NCI-H510A treated with DMSO at 0.1 percent for 48 hours (cell line): Measurements from ENCODE around the gene BAIAP2.
A peak's percentile ranks its signal among the peaks of the same experiment; 100 is the strongest.

Source experiments
- DNase-seq: peaks from one replicate; lab custom pipeline; 2025; lab: John Stamatoyannopoulos, UW

Gene BAIAP2, protein sequence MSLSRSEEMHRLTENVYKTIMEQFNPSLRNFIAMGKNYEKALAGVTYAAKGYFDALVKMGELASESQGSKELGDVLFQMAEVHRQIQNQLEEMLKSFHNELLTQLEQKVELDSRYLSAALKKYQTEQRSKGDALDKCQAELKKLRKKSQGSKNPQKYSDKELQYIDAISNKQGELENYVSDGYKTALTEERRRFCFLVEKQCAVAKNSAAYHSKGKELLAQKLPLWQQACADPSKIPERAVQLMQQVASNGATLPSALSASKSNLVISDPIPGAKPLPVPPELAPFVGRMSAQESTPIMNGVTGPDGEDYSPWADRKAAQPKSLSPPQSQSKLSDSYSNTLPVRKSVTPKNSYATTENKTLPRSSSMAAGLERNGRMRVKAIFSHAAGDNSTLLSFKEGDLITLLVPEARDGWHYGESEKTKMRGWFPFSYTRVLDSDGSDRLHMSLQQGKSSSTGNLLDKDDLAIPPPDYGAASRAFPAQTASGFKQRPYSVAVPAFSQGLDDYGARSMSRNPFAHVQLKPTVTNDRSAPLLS

DNA sequence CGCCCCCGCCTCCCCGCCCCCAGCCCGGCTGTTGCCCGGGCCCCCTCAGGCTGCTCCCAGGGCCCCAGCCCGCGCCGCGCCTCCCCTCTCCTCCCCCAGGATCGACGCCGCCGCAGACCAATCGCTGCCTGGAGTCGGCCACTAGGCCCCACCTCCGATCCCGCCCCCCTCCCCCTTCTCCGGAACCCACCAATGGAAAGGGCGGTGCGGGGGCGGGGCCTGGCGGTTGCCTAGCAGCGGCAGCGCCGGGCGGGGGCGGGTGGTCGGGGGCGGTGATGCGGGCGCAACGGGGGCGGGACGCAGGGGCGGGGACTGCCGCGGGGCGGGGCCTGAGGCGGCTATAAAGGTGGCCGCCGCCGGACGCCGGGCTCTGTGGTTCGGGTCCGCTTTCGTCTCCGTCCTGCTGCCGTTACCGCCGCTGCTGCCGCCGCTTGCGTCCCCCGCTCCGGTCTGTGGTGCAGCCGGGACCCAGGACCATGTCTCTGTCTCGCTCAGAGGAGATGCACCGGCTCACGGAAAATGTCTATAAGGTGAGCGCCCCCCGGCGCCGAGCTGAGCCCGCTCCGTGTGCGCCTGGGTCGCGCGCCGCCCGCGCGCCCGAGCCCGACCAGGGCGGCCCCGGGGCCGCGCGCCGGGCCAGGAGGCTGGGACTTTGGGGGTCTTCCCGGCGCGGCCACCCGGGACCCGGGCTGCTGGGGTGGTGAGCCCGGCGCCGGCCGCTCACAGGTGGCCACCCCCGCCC is at the start of gene BAIAP2:
Gene BAIAP2 (plus strand): TSS at position 373 of the 742 bp plus-strand sequence. CDS start 104 bp downstream, at position 477.
- DNase-seq = peak; percentile 90

DNA sequence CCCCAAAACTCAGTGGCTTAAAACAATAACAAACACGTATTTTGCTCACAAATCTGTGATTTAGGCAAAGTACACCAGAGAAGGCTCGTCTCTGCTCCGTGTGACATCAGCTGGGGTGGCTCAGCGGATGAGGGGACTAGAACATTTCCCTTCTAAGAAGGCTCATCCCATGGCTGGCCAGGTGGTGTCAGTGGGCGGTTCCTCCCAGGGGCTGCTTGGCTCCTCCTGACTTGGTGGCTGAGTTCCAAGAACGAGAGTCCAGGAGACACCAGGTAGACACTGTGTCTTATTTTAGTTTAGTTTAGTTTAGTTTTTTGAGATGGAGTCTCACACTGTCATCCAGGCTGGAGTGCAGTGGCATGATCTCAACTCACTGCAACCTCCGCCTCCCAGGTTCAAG is 48.9 kb upstream of the BAIAP2 start:
- DNase-seq = no peak

- DNase-seq = no peak
These were observed 48.0 kb upstream of the BAIAP2 start for GRCh38 chr17:80986816-80987475.

DNA sequence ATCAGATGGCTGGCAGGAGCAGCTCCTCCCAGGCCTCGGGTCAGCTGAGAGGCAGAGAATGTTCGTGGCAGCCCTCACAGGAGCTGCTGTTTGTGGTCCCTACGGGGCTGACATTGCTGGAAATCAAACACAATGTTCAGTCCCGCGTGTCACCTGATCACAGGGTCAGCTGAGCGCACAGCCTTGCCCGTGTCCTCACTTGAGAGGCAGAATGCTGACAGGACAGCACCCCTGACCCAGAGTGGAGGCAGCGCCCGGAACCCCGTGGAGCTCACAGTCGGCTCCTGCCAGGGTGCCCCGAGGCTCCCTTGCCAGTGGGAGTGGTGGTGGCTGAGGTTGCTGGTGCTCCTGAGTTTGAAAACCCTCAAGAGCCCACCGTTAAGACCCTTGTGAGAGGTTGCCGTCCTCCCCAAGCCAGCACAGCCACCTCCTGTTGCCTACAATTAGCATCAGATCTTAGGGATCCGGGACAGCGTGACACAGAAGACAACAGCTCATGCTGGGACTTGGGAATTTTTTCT is 47.0 kb upstream of the BAIAP2 start:
- no peak for DNase-seq

GRCh38 chr17:80989586-80989913 is 45.4 kb upstream of the BAIAP2 start:
- no peak for DNase-seq

DNA sequence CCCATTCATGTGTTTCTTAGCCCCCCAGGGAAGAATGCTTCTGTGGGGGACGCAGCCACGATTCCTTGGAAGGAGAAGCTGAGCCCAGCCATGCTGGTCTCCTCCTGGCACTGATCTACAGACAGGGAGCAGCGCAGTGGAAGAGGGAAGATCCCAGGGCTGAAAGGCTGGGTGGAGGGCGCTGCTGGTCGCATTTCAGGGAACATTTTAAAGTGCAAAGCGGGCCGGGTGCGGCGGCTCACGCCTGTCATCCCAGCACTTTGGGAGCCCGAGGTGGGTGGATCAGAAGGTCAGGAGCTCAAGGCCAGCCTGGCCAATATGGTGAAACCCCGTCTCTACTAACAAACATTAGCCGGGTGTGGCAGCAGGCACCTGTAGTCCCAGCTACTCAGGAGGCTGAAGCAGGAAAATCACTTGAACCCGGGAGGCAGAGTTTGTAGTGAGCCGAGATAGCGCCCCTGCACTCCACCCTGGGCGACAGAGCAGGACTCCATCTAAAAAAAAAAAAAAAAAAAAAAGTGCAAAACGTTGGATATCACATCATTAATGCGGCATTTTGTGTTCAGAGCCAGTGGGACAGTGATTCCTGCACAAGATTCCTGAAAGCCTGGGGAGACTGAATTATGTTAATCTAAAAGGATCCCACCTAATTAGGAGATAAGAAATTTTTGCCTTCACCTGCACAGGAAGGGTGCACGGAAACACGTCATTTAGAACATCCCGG is 43.9 kb upstream of the BAIAP2 start:
- no peak for DNase-seq

GRCh38 chr17:80991645-80992076 is 43.3 kb upstream of the BAIAP2 start, which contains the start of gene CHMP6:
Gene CHMP6 (plus strand): TSS chr17:80991841. CDS start chr17:80991919, 78 bp downstream.
- peak; percentile 37 for DNase-seq

- no peak for DNase-seq
These were observed 42.6 kb upstream of the BAIAP2 start for GRCh38 chr17:80992077-80992947.

DNA sequence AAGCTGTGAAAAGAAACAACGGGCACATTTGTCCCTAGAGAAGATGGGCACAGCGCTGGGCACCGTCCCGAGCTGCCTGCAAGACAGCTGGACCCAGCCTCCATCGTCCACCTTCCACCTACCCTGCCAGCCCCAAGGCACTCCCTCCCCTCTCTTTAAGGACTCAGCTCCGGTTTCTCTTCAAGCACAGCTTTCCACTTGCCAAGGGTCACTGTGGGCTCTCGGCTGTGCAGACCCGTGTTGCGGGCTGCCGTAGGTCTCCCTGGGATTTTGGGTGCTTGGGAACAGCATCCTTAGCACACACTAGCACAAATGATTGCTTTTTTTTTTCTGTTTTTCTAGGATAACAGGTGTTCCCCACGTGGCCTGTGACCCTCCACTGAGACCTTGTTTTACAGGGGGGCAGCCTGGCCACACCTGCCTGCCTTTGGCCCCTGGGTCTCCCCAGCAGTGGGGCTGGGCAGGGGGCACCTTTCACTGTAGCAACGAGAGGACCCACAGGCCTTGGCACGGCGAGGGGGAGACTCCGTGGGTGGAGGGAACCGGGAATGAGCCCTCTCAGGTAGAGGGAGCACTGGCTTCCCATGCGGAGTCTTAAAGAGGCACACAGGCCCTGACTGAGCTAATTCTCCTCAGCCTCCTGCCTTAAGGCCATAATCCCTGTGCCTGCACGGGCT is 41.9 kb upstream of the BAIAP2 start:
- DNase-seq = no peak

DNA sequence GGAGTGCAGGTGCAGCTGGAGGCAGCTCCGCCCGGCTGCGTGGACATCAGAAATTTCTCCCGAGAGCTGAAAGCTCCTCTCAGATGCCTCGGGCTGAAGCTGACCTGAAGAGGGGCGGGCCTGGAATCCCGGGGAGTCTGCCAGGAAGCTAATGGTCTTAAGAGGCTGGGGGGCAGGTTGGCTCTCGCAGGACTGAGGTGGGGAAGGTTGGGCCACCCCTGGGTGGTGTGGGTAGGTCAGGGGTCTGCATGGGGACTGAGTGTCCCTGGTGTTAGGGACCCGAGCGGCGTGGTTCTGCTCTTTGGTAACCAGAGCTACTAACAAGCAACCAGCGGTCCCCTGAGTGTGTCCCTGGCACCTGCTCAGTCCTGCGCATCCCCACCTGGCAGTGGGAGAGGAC is 39.8 kb upstream of the BAIAP2 start:
- no peak for DNase-seq

GRCh38 chr17:80996422-80997305 is 38.3 kb upstream of the BAIAP2 start:
- DNase-seq = no peak

DNA sequence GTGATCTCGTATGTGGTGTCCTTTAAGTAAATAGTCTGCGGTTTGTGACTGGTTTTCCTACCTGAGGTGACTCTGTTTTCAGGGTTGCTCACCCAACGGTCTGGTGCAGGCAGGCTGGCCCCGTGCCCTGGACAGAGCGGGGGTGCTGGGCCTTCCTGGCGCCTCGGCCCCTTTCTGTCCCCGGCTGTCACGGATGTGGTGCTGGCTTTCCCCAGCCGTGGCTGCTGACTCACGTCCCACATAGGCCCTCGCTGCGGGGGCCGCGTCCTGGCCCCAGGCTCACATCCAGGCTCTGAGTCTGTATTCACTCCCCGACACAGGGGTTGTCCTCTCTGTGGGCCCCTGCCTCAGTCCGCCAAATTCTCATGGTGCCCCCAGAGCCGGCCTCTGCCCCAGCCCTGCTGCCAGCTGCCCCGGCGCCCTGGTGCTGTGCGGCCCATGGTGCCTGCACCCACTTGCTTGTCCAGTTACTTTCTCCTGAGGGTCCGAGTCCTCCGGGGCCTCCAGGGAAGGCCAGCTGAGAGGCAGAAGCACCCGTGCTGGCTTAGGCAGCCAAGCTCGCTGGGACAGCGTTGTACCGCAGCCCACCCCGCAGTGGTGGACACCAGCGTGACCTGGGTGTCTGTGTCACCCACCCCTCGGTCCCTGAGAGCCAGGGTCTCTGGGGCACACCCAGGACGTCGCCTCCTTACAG is 37.4 kb upstream of the BAIAP2 start:
- no peak for DNase-seq

DNA sequence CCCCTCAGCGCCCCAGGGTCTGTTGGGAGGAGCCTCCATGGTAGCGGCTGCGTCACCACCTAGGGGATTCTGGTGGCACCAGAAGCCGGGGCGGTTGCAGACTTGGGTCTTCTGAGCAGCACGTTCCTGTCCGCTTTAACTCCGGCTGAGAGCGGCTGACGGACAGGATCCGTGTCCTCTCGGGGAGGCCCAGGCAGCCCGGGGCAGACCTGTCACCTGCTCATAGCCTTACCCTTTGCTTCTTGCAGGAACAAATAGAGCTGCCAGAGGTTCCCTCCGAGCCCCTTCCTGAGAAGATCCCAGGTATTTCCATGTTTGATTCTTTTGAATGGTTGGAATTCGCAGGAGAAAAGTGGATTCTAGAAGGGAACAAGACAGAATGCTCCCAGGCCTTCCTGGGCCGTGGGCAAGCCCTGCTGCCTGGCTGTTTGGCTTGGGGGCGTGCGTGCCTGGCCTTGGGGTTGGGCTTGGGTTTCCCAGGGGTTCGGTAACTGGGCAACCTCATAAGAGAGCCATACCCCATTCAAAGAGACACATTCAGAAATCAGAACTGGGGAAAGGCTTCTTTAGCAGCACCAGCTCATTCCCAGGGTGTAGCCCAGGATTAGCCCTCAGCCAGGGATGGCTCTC is 36.7 kb upstream of the BAIAP2 start:
- no peak for DNase-seq

GRCh38 chr17:80998748-80999535 is 36.0 kb upstream of the BAIAP2 start:
- no peak for DNase-seq

GRCh38 chr17:80999536-81000333 is 35.2 kb upstream of the BAIAP2 start:
- no peak for DNase-seq

GRCh38 chr17:81000334-81000630 is 34.7 kb upstream of the BAIAP2 start:
- no peak for DNase-seq
